Mesenchymal stem cell (in vitro differentiated cells and primary cell): ENCODE data around the gene RAD51B.
"Not testable (repeated sequence)": the region's sequence is repeated elsewhere in the genome, so short reads cannot be mapped to it uniquely, and the experiment has no call there.

ENCODE experiments used
- DNase-seq: peaks from one replicate; pipeline ENCODE4 v3.0.0-alpha.2; 2013
- H2AFZ ChIP-seq: one replicate; pipeline ENCODE4 v1.6.1; 2013; ENCODE audit warnings: low read depth, mild to moderate bottlenecking, control low read depth, inconsistent platforms, low read length, moderate library complexity
- H2AK5ac ChIP-seq: 2 replicates; pipeline ENCODE4 v1.6.1; 2013; ENCODE audit warnings: low read length, moderate library complexity, mild to moderate bottlenecking, inconsistent platforms; ENCODE audit not compliant: severe bottlenecking
- H2BK120ac ChIP-seq: one replicate; pipeline ENCODE4 v1.6.1; 2013; ENCODE audit warnings: low read depth, mild to moderate bottlenecking, inconsistent platforms, low read length, moderate library complexity
- H2BK12ac ChIP-seq, 2 experiments: one replicate each; pipeline ENCODE4 v1.6.1; 2013; ENCODE audit warnings: inconsistent platforms in 2 of 2, low read length in 2 of 2, mild to moderate bottlenecking in 2 of 2, moderate library complexity in 2 of 2, control low read depth in 1 of 2
- H2BK15ac ChIP-seq: one replicate; pipeline ENCODE4 v1.6.1; 2013; ENCODE audit warnings: mild to moderate bottlenecking, low read depth, inconsistent platforms; ENCODE audit not compliant: poor library complexity, severe bottlenecking
- H2BK5ac ChIP-seq: 2 replicates; pipeline ENCODE4 v1.6.1; 2013; ENCODE audit warnings: low read depth, mild to moderate bottlenecking, low read length, control low read depth, inconsistent platforms; ENCODE audit not compliant: poor library complexity, severe bottlenecking
- H3K14ac ChIP-seq, 2 experiments: one replicate each; pipeline ENCODE4 v1.6.1; 2013; ENCODE audit warnings: inconsistent platforms in 2 of 2, low read length in 2 of 2, control low read depth in 1 of 2, mild to moderate bottlenecking in 1 of 2, moderate library complexity in 1 of 2
- H3K18ac ChIP-seq, 2 experiments: one replicate each; pipeline ENCODE4 v1.6.1; 2013; ENCODE audit warnings: inconsistent platforms in 2 of 2, low read length in 2 of 2, control low read depth in 1 of 2, low read depth in 1 of 2, mild to moderate bottlenecking in 1 of 2
- H3K23ac ChIP-seq, 2 experiments: one replicate each; pipeline ENCODE4 v1.6.1; 2013; ENCODE audit warnings: inconsistent platforms in 2 of 2, low read length in 2 of 2, mild to moderate bottlenecking in 2 of 2, moderate library complexity in 2 of 2, control low read depth in 1 of 2
- H3K27ac ChIP-seq: 2 replicates; pipeline ENCODE4 v1.5.1; 2013; ENCODE audit warnings: mild to moderate bottlenecking, moderate library complexity, low read length, control low read depth, inconsistent platforms; ENCODE audit not compliant: poor library complexity, severe bottlenecking
- H3K27me3 ChIP-seq, 2 experiments: 2 replicates each; pipeline versions ENCODE4 v1.6.1 to v1.7.0; 2013; ENCODE audit warnings: low read length in 2 of 2, mild to moderate bottlenecking in 2 of 2, moderate library complexity in 2 of 2, control low read depth in 1 of 2, inconsistent platforms in 1 of 2; ENCODE audit not compliant: control insufficient read depth in 1 of 2, insufficient read depth in 1 of 2
- H3K36me3 ChIP-seq, 2 experiments: 2 replicates each; pipeline versions ENCODE4 v1.6.1 to v1.7.0; 2013; ENCODE audit warnings: low read length in 2 of 2, control low read depth in 1 of 2, inconsistent platforms in 1 of 2, low read depth in 1 of 2, mild to moderate bottlenecking in 1 of 2; ENCODE audit not compliant: insufficient read depth in 2 of 2, control insufficient read depth in 1 of 2
- H3K4ac ChIP-seq, 2 experiments: one replicate each; pipeline ENCODE4 v1.6.1; 2013; ENCODE audit warnings: inconsistent platforms in 2 of 2, low read length in 2 of 2, mild to moderate bottlenecking in 2 of 2, moderate library complexity in 2 of 2, control low read depth in 1 of 2, low read depth in 1 of 2
- H3K4me1 ChIP-seq: 2 replicates; pipeline ENCODE4 v1.6.1; 2013; ENCODE audit warnings: low read depth, low read length, control low read depth; ENCODE audit not compliant: control insufficient read depth, insufficient read depth
- H3K4me2 ChIP-seq: 2 replicates; pipeline ENCODE4 v1.6.1; 2013; ENCODE audit warnings: low read length, mild to moderate bottlenecking, inconsistent platforms; ENCODE audit not compliant: poor library complexity, severe bottlenecking
- H3K4me3 ChIP-seq, 2 experiments: 2 replicates each; pipeline versions ENCODE4 v1.5.1 to v1.7.0; 2013; ENCODE audit warnings: low read length in 2 of 2, mild to moderate bottlenecking in 2 of 2, control low read depth in 1 of 2, low read depth in 1 of 2; ENCODE audit not compliant: insufficient read depth in 1 of 2
- H3K79me1 ChIP-seq: replicated peaks from 2 replicates; pipeline ENCODE4 v1.6.1; 2013; ENCODE audit warnings: mild to moderate bottlenecking, control low read depth, low read length, inconsistent platforms; ENCODE audit not compliant: poor library complexity, severe bottlenecking
- H3K9ac ChIP-seq: 2 replicates; pipeline ENCODE4 v1.7.0; 2013; ENCODE audit warnings: mild to moderate bottlenecking, low read length, moderate library complexity
- H3K9me3 ChIP-seq: 2 replicates; pipeline ENCODE4 v1.7.0; 2013; ENCODE audit warnings: mild to moderate bottlenecking, low read length; ENCODE audit not compliant: control insufficient read depth
- H4K8ac ChIP-seq: one replicate; pipeline ENCODE4 v1.6.1; 2013; ENCODE audit warnings: inconsistent platforms, mild to moderate bottlenecking, low read length, moderate library complexity
- H4K91ac ChIP-seq: one replicate; pipeline ENCODE4 v1.6.1; 2013; ENCODE audit warnings: mild to moderate bottlenecking, low read length, inconsistent platforms
- WGBS: methylation state at CpG from one replicate; pipeline ENCODE4 v1.1.7; 2013; ENCODE audit warnings: mixed read lengths; 5-methylcytosine and 5-hydroxymethylcytosine counted together

RAD51B gene

DNA sequence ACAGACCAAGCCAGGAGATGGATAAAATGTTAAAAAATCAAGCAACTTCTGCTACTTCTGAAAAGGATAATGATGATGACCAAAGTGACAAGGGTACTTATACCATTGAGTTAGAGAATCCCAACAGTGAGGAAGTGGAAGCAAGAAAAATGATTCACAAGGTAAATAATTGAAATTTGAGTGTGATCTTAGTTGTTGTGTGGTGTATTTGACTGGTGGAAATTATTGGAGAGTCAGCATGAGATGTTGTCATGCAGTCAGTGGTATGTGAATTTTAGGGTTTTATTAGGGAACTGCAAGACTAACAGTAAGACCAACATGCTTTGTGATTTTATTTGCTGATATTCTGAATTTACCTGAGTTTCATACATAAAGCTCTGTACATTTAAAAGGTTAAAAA lies 296.4 kb downstream of the RAD51B start:
- H3K79me1 ChIP-seq, H2AFZ ChIP-seq, H3K36me3 ChIP-seq, H3K14ac ChIP-seq, H3K4me3 ChIP-seq, H2BK120ac ChIP-seq, H3K4ac ChIP-seq, H2AK5ac ChIP-seq, H2BK15ac ChIP-seq, H3K23ac ChIP-seq, H3K9me3 ChIP-seq, H2BK5ac ChIP-seq, H3K27me3 ChIP-seq, H3K27ac ChIP-seq, H4K91ac ChIP-seq, H4K8ac ChIP-seq, DNase-seq, H3K18ac ChIP-seq, H2BK12ac ChIP-seq, H3K4me2 ChIP-seq, H3K4me1 ChIP-seq, H3K9ac ChIP-seq: not testable (repeated sequence)

- Histone ChIP-seq H3K23ac (no peak overlapping the region), H3K4ac (no peak overlapping the region), H4K91ac (no peak overlapping the region), H2AK5ac (no peak overlapping the region), H3K4me1 (no peaks in the 10 kb centered on the region), H3K18ac (no peak overlapping the region), H2BK5ac (no peak overlapping the region), H2AFZ (no peak overlapping the region), H2BK12ac (no peak overlapping the region), H3K9me3 (no peaks in the 10 kb centered on the region), H3K4me3 (no peak overlapping the region), H3K9ac (no peak overlapping the region), H2BK15ac (no peak overlapping the region), H3K36me3 (no peaks in the 10 kb centered on the region), H4K8ac (no peak overlapping the region), H2BK120ac (no peak overlapping the region), H3K27ac (no peak overlapping the region), H3K79me1 (no peaks in the 10 kb centered on the region), H3K4me2 (no peak overlapping the region), H3K27me3 (no peaks in the 10 kb centered on the region), H3K14ac (no peak overlapping the region)
- DNase-seq: no peak
Measured at GRCh38 chr14:68122651-68123050, 303.1 kb downstream of the RAD51B start.

- peaks cover 1% of the 10 kb centered on the region for H3K4me1 ChIP-seq
- H2BK5ac ChIP-seq: no peak overlapping the region
Measured at GRCh38 chr14:68124050-68124449, 304.5 kb downstream of the RAD51B start.

DNA sequence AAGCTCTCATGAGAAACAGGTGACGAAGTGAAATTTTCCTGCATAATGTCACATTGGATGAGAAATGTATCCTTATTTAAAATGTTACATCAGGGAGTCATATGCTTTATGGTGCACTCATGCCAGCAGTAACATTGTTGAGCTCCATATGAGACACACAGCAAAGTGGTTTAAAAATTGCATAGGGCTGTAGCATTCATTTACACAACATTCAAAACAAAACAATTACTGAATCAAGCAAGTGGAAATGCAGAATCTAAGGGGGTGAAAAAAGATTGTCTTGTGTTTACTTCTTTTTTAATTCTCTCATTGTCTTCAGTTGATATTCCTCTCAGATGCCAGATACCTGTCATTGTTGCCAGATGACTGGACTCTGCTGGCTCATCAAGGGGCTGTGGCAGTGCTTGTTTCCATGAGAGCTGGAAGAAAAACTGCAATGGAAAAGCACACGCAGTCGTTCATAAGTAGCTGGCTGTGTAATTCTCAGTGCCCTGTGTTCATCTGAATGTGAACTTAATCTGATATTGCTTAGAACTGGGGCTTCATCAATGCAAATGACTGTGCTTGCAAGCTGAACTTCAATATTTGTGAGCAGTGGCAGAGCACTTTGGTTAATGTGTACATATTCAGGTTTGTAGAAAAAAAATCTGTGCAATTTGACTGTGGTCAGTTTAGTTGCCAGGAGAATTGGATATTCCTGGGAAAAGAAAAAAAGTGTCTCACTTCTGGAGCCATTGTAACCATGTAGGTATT lies 305.6 kb downstream of the RAD51B start:
- Histone ChIP-seq H3K79me1 (no peaks in the 10 kb centered on the region), H2AFZ (no peak overlapping the region), H3K27me3 (no peaks in the 10 kb centered on the region), H2BK15ac (no peak overlapping the region), H3K27ac (peak overlapping the region; percentile 92), H3K9me3 (no peaks in the 10 kb centered on the region), H3K4me1 (peaks cover 1% of the 10 kb centered on the region), H2AK5ac (peak overlapping the region; percentile 39), H3K4me3 (peak overlapping the region in 1 of 2 experiments; percentile 28), H3K14ac (no peak overlapping the region), H4K8ac (no peak overlapping the region), H3K23ac (no peak overlapping the region), H2BK12ac (peak overlapping the region in 1 of 2 experiments; percentile 42), H3K4me2 (peak overlapping the region; percentile 37), H3K36me3 (no peaks in the 10 kb centered on the region), H4K91ac (no peak overlapping the region), H2BK5ac (peak overlapping the region; percentile 9), H2BK120ac (no peak overlapping the region), H3K9ac (peak overlapping the region; percentile 67), H3K4ac (no peak overlapping the region), H3K18ac (peak overlapping the region in 1 of 2 experiments; percentile 48)
- 30% methylated on average over 2 of the region's 3 CpGs for WGBS
- peak; percentile 71 for DNase-seq

More at GRCh38 chr14:68124050-68124449, 304.5 kb downstream of the RAD51B start:
- Histone ChIP-seq H2BK12ac (no peak overlapping the region), H2AK5ac (peak overlapping the region; percentile 49), H3K9ac (no peak overlapping the region), H2BK120ac (no peak overlapping the region), H3K9me3 (no peaks in the 10 kb centered on the region), H3K36me3 (no peaks in the 10 kb centered on the region), H3K79me1 (no peaks in the 10 kb centered on the region), H3K14ac (no peak overlapping the region), H3K4ac (no peak overlapping the region), H3K4me3 (no peak overlapping the region), H3K27me3 (no peaks in the 10 kb centered on the region), H3K18ac (no peak overlapping the region), H3K27ac (peak overlapping the region; percentile 46), H3K23ac (no peak overlapping the region), H4K8ac (no peak overlapping the region), H2AFZ (no peak overlapping the region), H4K91ac (no peak overlapping the region), H3K4me2 (no peak overlapping the region), H2BK15ac (no peak overlapping the region)
- no peak for DNase-seq
- 94% methylated on average over 2 of the region's 2 CpGs for WGBS
